Hindlimb muscle (tissue), 1 donor: ENCODE measurements around the gene ADAMTS18. TPM values are rescaled to one million over a fixed set of nuclear protein-coding genes. Genes with fewer than 3 reads are reported as not detected.
"Not testable (repeated sequence)": the region's sequence is repeated elsewhere in the genome, so short reads cannot be mapped to it uniquely, and the experiment has no call there.

Experiments
- DNase-seq: peaks from one replicate; pipeline ENCODE4 v3.0.0-alpha.2; 2013
- polyA plus RNA-seq: library from polyadenylated mRNA; unstranded; fragments of 120-200 nt; gene quantifications from one replicate; pipeline ENCODE4 v1.2.1, GENCODE V29; 2013; ENCODE audit not compliant: insufficient read length

The ADAMTS18 gene
- polyA plus RNA-seq, result 3.7 TPM

- DNase-seq, result no peak
Observed at GRCh38 chr16:77434530-77435271, at the start of gene ADAMTS18. TSS of gene ADAMTS18 (minus strand) at chr16:77435034. CDS start at chr16:77434695, 339 bp downstream.

GRCh38 chr16:77480681-77481315, 46.0 kb upstream of the ADAMTS18 start:
- no peak for DNase-seq

DNA sequence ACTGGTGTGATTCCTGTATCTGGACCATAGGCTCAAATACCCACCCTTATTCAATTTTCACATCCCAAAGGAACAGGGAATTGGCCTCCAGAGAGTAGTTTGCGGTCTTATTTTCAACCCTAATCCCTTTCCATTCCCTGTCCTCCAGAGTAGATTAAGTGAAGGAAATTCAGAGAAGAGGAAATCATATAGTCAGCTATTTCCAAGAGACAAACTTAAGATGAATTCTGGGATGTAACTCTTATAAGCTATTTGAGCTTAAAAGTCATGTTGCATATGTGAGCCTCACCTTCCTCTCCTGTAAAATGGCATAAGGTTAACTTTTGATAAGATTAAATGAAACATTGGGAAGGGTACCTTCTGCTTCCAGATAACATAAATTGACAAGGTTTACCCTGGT, 37.4 kb upstream of the ADAMTS18 start:
- DNase-seq, result no peak

DNA sequence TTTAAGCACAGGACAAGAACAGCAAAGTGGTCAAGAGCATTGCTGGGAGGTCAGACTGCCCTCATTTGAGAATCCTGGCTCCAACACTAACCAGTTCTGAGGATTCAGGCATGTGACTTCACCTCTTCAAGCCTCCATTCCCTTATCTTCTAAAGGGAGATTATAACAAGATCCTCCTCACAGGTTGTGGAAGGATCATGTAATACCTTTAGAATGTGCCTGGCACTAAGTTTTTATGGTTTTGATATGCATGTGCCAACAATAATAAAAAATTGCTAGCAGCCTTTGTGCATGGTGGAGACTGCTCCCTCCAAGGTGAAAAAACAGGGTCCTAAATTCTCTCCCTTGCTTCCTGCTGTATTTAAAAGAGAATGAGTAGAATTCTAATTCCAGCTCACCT, 36.0 kb upstream of the ADAMTS18 start:
- DNase-seq, result no peak

- no peak for DNase-seq
Observed at GRCh38 chr16:77469634-77470033, 34.8 kb upstream of the ADAMTS18 start.

GRCh38 chr16:77468831-77469230, 34.0 kb upstream of the ADAMTS18 start:
- no peak for DNase-seq

DNA sequence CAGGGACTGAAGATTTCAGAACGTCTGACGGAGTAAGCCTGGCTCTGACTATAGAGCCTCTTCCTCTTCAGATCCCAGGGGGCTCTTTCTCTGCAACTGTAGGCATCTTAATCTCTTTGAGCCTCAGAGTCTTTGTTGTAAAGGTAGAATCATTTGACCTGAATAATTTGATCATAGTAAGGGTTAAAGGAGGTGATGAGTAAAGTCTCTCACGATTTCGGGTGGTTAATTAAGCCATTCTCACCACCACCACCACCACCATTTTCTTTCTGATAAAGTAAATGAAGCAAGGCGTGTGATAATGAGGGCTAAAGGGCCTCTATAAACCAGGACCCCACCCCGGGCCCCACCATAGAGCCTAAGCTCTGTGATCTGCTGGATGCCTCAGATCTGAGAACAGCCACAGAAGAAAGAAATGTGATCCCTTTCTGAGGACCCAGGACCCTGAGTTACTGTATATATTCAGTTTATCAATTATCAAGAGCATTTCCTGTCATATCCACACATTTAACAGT, 33.0 kb upstream of the ADAMTS18 start:
- no peak for DNase-seq

DNA sequence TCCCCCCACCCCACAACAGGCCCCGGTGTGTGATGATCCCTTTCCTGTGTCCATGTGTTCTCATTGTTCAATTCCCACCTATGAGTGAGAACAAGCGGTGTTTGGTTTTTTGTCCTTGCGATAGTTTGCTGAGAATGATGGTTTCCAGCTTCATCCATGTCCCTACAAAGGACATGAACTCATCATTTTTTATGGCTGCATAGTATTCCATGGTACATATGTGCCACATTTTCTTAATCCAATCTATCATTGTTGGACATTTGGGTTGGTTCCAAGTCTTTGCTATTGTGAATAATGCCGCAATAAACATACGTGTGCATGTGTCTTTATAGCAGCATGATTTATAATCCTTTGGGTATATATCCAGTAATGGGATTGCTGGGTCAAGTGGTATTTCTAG, 28.8 kb upstream of the ADAMTS18 start:
- not testable (repeated sequence) for DNase-seq

DNA sequence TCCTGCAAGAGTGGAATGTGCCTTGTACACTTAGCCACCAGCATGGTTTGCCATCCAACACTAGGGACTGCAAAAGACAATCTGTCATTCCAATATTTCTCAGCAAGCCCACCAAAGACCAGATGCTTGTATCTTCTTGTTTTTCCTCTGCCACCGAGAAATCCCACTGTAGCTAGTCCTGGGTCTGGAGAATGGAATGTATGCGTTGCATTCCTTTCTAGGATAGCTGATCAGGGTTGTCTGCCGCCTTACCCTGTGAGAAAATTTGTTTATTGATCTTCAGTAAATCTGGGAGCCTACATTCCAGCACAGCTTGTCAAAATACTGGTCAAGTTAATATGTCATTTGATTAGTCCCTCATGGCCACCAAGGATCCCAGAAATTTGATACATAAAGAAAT, 28.1 kb upstream of the ADAMTS18 start:
- DNase-seq, result no peak

GRCh38 chr16:77459534-77460254, 24.9 kb upstream of the ADAMTS18 start:
- DNase-seq, result no peak

- no peak for DNase-seq
Observed at GRCh38 chr16:77457046-77457445, 22.2 kb upstream of the ADAMTS18 start.

DNA sequence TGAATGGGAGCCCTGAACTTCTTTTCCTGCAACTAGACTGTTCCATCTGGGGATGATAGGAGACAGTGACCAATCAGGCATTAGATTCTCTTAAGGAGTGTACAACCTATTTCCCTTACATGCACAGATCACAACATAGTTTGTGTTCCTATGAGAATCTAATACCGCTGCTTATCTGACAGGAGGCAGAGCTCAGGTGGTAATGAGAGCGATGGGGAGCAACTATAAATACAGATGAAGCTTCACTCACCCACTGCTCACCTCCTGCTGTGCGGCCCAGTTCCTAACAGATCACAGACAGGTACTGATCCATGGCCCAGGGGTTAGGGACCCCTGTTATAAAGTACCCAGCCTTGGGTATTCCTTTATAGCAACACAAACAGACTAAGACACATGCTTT, 17.4 kb upstream of the ADAMTS18 start:
- no peak for DNase-seq

GRCh38 chr16:77450790-77451487, 16.1 kb upstream of the ADAMTS18 start:
- no peak for DNase-seq

GRCh38 chr16:77449208-77449607, 14.4 kb upstream of the ADAMTS18 start:
- DNase-seq, result no peak

GRCh38 chr16:77445324-77445723, 10.5 kb upstream of the ADAMTS18 start:
- no peak for DNase-seq

- no peak for DNase-seq
Observed at GRCh38 chr16:77444147-77444460, 9.3 kb upstream of the ADAMTS18 start.

DNA sequence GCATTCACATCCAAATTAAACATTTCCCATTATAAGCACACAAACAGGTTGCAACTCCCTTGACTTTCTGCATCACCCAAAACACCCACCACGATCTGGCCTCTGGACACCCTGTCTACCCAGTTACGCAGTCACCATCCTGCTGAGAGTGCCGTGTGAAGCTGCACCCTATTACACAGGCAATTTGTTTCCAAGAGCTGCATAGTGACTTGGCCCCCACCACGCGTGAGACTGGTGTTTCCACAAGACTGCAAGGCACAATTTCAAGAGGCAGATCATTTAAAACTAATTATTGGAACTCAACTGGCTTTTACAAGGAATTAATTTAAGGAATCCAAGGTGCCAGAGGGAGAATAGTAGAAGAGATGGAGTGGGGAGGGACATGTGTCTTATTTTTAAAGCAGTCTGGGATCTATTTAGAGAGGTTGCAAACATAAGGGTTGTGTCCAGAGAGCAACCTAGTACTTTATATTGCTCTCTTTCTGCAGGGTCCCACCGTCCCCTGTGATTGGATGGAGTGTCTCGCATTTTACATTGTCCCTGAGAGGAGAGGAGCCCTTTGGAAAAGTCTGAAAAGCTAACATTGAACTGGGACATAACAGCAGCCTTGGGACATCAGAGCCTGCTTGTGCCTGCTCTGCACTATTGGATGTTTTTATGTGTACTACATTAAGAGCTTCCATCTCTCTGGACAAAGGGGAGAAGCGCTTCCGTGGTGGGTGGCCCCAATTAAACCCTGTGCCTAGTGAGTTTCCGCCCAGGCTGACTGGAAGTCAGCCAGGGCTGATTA, 8.7 kb upstream of the ADAMTS18 start:
- DNase-seq, result no peak

GRCh38 chr16:77442078-77442477, 7.2 kb upstream of the ADAMTS18 start:
- no peak for DNase-seq

DNA sequence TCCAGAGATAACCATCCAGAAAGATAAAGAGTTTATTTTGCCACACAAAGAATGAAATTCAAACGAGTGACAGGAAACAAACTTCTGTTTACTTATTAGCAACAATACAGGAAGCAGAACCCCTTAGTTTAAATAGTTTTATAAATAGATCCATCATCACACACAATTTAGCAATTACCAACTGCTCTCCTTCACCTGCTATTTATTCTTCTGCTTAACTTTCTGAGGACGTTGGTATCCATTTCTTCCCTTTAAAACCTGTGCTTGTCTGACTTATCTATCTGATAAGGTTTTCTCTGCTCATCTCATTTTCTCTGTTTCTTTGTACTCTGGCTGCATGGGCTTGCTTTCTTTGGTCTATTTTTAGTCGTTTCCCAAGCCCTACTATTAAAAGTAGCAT, 4.3 kb upstream of the ADAMTS18 start:
- no peak for DNase-seq

- DNase-seq, result no peak
Observed at GRCh38 chr16:77437859-77438258, 3.0 kb upstream of the ADAMTS18 start.

DNA sequence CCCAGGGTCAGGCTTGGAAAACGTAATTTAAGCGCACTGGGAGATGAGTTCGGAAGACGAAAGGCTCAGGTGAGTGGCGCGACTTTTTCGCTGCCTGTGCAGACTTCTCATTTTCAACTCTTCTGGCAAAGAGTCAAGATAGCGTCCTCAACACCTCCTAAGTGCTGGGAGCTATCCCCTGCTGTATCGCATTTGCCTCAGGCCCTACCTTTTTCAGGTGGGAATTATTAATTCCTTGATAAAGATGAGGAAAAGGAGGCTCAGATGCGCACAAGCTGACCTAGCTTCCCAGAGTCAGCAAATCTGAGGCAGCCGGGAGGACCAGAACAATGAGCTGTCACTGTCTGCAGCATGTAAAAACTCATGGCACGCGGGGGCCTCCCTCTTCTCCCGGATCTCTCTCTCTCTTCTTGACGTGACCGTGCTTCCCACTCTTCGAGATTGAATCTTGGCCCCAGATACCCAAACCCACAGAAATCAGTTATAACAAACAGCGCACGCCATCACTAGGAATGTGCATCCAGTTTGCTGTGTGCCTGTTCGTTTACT, 512 bp upstream of the ADAMTS18 start:
- no peak for DNase-seq

DNA sequence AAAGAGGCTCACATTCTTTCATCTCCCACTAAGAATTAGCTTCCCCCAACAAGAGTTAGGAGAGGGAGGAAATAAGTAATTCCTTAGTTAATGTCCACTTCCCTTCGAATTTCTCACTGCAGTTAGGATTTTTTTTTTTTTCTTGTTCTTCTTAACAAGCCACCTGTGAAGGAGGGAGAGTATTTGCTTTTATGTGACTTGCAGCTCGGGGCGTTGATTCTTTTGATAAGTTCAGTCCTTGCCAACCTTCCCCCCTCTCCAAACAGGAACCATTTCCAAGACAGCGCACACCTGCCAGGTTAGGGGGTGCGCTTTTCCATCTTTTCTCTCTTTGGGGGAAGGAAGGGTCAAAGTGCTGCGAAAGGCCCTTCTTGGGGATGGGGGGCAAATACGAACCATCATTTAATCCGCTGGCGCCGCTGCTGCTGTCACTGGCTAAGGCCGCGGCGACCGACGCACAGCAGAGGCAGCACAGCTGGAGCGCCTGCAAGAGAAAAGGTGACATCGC, 758 bp downstream of the ADAMTS18 start:
- DNase-seq, result no peak
